HepG2 (cell line): ENCODE measurements around the gene PTPDC1. TPM values are rescaled to one million over a fixed set of nuclear protein-coding genes. Genes with fewer than 3 reads are reported as not detected.

Experiments
- PRDM10 ChIP-seq: sonication (generic); formaldehyde crosslinking; IDR thresholded peaks from 2 replicates; pipeline ENCODE4 v1.4.0; 2020; ENCODE audit warnings: low read depth, missing genetic modification reagents
- ZNF407 ChIP-seq: sonication (generic); formaldehyde crosslinking; IDR thresholded peaks from one replicate; pipeline ENCODE4 v1.5.1; 2020; ENCODE audit warnings: mild to moderate bottlenecking, missing genetic modification reagents; ENCODE audit errors: not compliant biosample characterization
- polyA plus RNA-seq, 8 experiments: library from polyadenylated mRNA; depleted of rRNA in 3 of 8; stranded (reverse) in 7 of 8; unstranded in 1 of 8; fragments of >200 nt; fragmentation: Illumina TruSeq in 4 of 8; extraction: Trizol in 4 of 8; gene quantifications; 2 replicates each; pipeline versions ENCODE4 v1.2.1 to v1.2.3, GENCODE V29; 2011 to 2016; ENCODE audit warnings: low read depth in 4 of 8, missing spikeins in 1 of 8, mixed read lengths in 1 of 8; ENCODE audit not compliant: insufficient read depth in 1 of 8
- total RNA-seq, 5 experiments: library from RNA; depleted of rRNA; stranded (reverse); fragments of >200 nt; fragmentation: Illumina TruSeq; extraction: Trizol; gene quantifications; 2 replicates each; pipeline ENCODE4 v1.2.3, GENCODE V29; 2016; ENCODE audit warnings: low read depth in 1 of 5
- TF ChIP-seq, protein P1 (sequence below): sonication (generic); formaldehyde crosslinking; IDR thresholded peaks from 2 replicates; pipeline ENCODE4 v1.4.0; 2020; ENCODE audit warnings: mild to moderate bottlenecking, missing genetic modification reagents

The PTPDC1 gene
- total and polyA plus RNA-seq, 2 of the 13 experiments (the other 11 are each of a cell fraction or from before 2014, with no cell fraction given), result 6.1 to 8.6 TPM

GRCh38 chr9:94110821-94111252 is 26.6 kb downstream of the PTPDC1 start (continued):
- TF ChIP-seq PRDM10 (CRISPR knock-in tag) (no peak), ZNF407 (CRISPR knock-in tag) (no peak)
- TF ChIP-seq, protein P1, sequence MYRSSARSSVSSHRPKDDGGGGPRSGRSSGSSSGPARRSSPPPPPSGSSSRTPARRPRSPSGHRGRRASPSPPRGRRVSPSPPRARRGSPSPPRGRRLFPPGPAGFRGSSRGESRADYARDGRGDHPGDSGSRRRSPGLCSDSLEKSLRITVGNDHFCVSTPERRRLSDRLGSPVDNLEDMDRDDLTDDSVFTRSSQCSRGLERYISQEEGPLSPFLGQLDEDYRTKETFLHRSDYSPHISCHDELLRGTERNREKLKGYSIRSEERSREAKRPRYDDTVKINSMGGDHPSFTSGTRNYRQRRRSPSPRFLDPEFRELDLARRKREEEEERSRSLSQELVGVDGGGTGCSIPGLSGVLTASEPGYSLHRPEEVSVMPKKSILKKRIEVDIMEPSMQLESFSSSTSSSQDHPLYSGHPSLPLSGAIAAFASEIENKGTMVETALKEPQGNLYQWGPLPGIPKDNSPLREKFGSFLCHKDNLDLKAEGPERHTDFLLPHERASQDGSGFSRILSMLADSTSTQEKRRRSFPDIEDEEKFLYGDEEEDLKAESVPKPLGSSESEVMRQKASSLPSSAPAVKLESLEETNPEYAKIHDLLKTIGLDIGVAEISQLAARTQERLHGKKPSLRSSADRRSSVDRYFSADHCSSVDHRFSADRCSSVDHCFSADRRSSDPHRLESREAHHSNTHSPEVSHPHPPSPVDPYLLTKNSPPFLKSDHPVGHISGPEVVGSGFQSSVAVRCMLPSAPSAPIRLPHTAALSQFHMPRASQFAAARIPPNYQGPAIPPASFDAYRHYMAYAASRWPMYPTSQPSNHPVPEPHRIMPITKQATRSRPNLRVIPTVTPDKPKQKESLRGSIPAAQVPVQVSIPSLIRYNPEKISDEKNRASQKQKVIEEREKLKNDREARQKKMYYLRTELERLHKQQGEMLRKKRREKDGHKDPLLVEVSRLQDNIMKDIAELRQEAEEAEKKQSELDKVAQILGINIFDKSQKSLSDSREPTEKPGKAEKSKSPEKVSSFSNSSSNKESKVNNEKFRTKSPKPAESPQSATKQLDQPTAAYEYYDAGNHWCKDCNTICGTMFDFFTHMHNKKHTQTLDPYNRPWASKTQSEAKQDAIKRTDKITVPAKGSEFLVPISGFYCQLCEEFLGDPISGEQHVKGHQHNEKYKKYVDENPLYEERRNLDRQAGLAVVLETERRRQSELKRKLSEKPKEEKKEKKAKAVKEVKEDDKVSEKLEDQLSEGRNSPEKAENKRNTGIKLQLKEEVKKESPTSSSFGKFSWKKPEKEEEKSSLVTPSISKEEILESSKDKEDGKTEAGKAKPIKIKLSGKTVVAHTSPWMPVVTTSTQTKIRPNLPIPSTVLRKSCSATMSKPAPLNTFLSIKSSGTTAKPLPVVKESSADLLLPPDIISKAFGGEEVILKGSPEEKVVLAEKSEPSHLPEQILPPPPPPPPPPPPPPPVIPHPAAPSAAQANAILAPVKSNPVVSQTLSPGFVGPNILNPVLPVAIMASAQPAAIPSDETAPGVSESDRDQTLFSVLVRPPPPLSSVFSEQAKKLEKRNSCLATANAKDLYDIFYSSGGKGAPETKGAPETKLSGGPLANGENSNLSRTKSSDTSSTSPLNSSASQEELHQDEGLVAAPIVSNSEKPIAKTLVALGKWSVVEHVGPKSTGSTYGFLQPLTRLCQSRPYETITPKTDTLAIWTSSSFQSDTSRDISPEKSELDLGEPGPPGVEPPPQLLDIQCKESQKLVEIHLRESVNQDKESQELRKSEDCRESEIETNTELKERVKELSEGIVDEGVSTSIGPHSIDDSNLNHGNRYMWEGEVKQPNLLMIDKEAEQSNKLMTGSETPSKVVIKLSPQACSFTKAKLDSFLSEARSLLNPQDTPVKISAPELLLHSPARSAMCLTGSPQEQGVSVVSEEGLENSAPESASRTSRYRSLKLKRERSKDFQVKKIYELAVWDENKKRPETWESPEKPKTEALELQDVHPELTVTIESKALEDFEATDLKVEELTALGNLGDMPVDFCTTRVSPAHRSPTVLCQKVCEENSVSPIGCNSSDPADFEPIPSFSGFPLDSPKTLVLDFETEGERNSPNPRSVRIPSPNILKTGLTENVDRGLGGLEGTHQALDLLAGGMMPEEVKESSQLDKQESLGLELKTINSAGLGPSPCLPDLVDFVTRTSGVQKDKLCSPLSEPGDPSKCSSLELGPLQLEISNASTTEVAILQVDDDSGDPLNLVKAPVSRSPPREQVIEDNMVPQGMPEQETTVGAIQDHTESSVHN (CRISPR knock-in tag), result no peak
